Activated CD4-positive, alpha-beta memory T cell treated with anti-CD3 and anti-CD28 coated beads for 36 hours (primary cell): ENCODE data around the gene PTPA. TPM values are rescaled to one million over a fixed set of nuclear protein-coding genes. Genes with fewer than 3 reads are reported as not detected.

ENCODE experiments used
- total RNA-seq, 2 experiments: library from RNA; stranded (reverse); gene quantifications; one replicate each; pipeline ENCODE4 v1.2.3, GENCODE V29; 2021

Gene PTPA
- total RNA-seq, 2 experiments from 2014 or later = 74.6 to 76.3 TPM

Other genes starting within 250 kb of the PTPA start
- gene KYAT1, start 229.5 kb upstream of the PTPA start, total RNA-seq = 10 to 100 TPM; 15.9 to 18.1 TPM
- gene LRRC8A, start 229.3 kb upstream of the PTPA start, total RNA-seq = 10 to 100 TPM; 18.0 to 18.7 TPM
- under 1 TPM; 0.34 to 0.88 TPM for gene PHYHD1, start 190.4 kb upstream of the PTPA start, total RNA-seq
- gene DOLK, start 163.8 kb upstream of the PTPA start, total RNA-seq = 1 to 10 TPM; 5.7 to 6.7 TPM
- 100 to 1,000 TPM; 121 to 124 TPM for gene NUP188, start 163.7 kb upstream of the PTPA start, total RNA-seq
- 10 to 100 TPM; 59.5 to 62.3 TPM for gene SH3GLB2, start 83.1 kb upstream of the PTPA start, total RNA-seq
- gene MIGA2, start 74.8 kb upstream of the PTPA start, total RNA-seq = 10 to 100 TPM; 26.1 to 26.5 TPM
- gene DOLPP1, start 30.3 kb upstream of the PTPA start, total RNA-seq = 10 to 100 TPM; 13.9 to 15.3 TPM
- gene CRAT, start 622 bp upstream of the PTPA start, total RNA-seq = 10 to 100 TPM; 16.0 to 16.4 TPM
- gene IER5L, start 66.8 kb downstream of the PTPA start, total RNA-seq = 1 to 10 TPM; 1.3 to 1.5 TPM